SK-N-SH (cell line): ENCODE measurements around the gene LIMK2. TPM values are rescaled to one million over a fixed set of nuclear protein-coding genes. Genes with fewer than 3 reads are reported as not detected.

ENCODE experiments used
- CTCF ChIA-PET: fragments of 300-600, 350-600 bp; formaldehyde crosslinking; extraction: SDS; loops from one replicate; lab custom pipeline; 2021; lab: Yijun Ruan, JAX
- POLR2A ChIA-PET: fragments of 350-600 bp; sonication (Branson Sonifier 250); formaldehyde crosslinking; extraction: SDS; loops from one replicate; lab custom pipeline; 2020; ENCODE audit warnings: antibody characterized with exemption, inconsistent platforms; lab: Yijun Ruan, JAX
- DNase-seq: peaks from one replicate; pipeline ENCODE4 v3.0.0; 2012
- H2AFZ ChIP-seq: fragments of 200-600 bp; sonication (generic); 2 replicates; pipeline ENCODE4 v1.8.1; 2016; ENCODE audit warnings: antibody characterized with exemption, mild to moderate bottlenecking, low read depth
- H3F3A ChIP-seq: fragments of 200-600 bp; sonication (generic); replicated peaks from 2 replicates; pipeline ENCODE3; 2016; ENCODE audit warnings: antibody characterized with exemption, mild to moderate bottlenecking; ENCODE audit not compliant: insufficient read depth
- H3K27ac ChIP-seq, 2 experiments: fragments of 200-500 bp in 1 of 2; fragments of 200-600 bp in 1 of 2; sonication (Bioruptor generic) in 1 of 2; sonication (generic), shearing (Covaris generic) in 1 of 2; 2 replicates each; pipeline versions ENCODE4 v1.5.1 to v1.6.1; 2014 to 2016; ENCODE audit warnings: low read depth in 2 of 2, inconsistent platforms in 1 of 2, low read length in 1 of 2, mild to moderate bottlenecking in 1 of 2, mixed read lengths in 1 of 2
- H3K27me3 ChIP-seq: fragments of 200-600 bp; sonication (generic), shearing (Covaris generic); 2 replicates; pipeline ENCODE4 v1.6.1; 2016; ENCODE audit warnings: mixed run types; ENCODE audit not compliant: insufficient read depth
- H3K36me3 ChIP-seq, 2 experiments: fragments of 200-500 bp in 1 of 2; fragments of 200-600 bp in 1 of 2; sonication (Bioruptor generic) in 1 of 2; sonication (generic) in 1 of 2; replicated peaks in 1 of 2; 2 replicates each; pipeline versions ENCODE3 to v1.5.1; 2014 to 2016; ENCODE audit warnings: low read length in 1 of 2, mild to moderate bottlenecking in 1 of 2; ENCODE audit not compliant: insufficient read depth in 2 of 2, control insufficient read depth in 1 of 2
- H3K4me1 ChIP-seq, 2 experiments: fragments of 200-500 bp in 1 of 2; fragments of 200-600 bp in 1 of 2; sonication (Bioruptor generic) in 1 of 2; sonication (generic), shearing (Covaris generic) in 1 of 2; 2 replicates each; pipeline versions ENCODE4 v1.5.1 to v1.6.1; 2014 to 2016; ENCODE audit warnings: low read depth in 1 of 2, low read length in 1 of 2, mixed run types in 1 of 2; ENCODE audit not compliant: insufficient read depth in 2 of 2, control insufficient read depth in 1 of 2
- H3K4me2 ChIP-seq: fragments of 200-600 bp; sonication (generic), shearing (Covaris generic); 2 replicates; pipeline ENCODE4 v1.6.1; 2017; ENCODE audit warnings: mixed run types
- H3K4me3 ChIP-seq, 2 experiments: fragments of 200-500 bp in 1 of 2; fragments of 200-600 bp in 1 of 2; sonication (Bioruptor generic) in 1 of 2; sonication (generic), shearing (Covaris generic) in 1 of 2; 2 replicates each; pipeline versions ENCODE4 v1.5.1 to v1.8.1; 2014 to 2016; ENCODE audit warnings: low read depth in 2 of 2, inconsistent platforms in 1 of 2, low read length in 1 of 2, mild to moderate bottlenecking in 1 of 2, mixed read lengths in 1 of 2, moderate library complexity in 1 of 2
- H3K79me2 ChIP-seq: fragments of 200-600 bp; sonication (generic); 2 replicates; pipeline ENCODE4 v1.8.1; 2017; ENCODE audit warnings: mild to moderate bottlenecking; ENCODE audit not compliant: insufficient read depth
- H3K9ac ChIP-seq: fragments of 200-600 bp; sonication (generic); 2 replicates; pipeline ENCODE4 v1.6.1; 2017; ENCODE audit warnings: mixed run types
- H3K9me2 ChIP-seq: fragments of 200-600 bp; sonication (generic); 2 replicates; pipeline ENCODE4 v1.6.1; 2017; ENCODE audit warnings: mixed run types
- H3K9me3 ChIP-seq: fragments of 200-600 bp; sonication (generic); 2 replicates; pipeline ENCODE4 v1.6.1; 2017; ENCODE audit warnings: mixed run types, mild to moderate bottlenecking, moderate library complexity
- H4K20me1 ChIP-seq: fragments of 200-600 bp; sonication (generic); 2 replicates; pipeline ENCODE4 v1.6.1; 2017; ENCODE audit warnings: mild to moderate bottlenecking, mixed run types; ENCODE audit not compliant: insufficient read depth
- ELF1 ChIP-seq: IDR thresholded peaks from 2 replicates; pipeline ENCODE4 v1.4.0; 2012
- EP300 ChIP-seq, 2 experiments: IDR thresholded peaks; 2 replicates each; pipeline versions ENCODE4 v1.4.0 to v1.6.1; 2012; ENCODE audit warnings: borderline replicate concordance in 1 of 2, low read depth in 1 of 2, low read length in 1 of 2
- FOSL2 ChIP-seq: IDR thresholded peaks from 2 replicates; pipeline ENCODE4 v1.4.0; 2012; ENCODE audit warnings: low read depth, mild to moderate bottlenecking, moderate library complexity, borderline replicate concordance
- FOXJ3 ChIP-seq: sonication (generic); formaldehyde crosslinking; IDR thresholded peaks from 2 replicates; pipeline ENCODE4 v1.5.1; 2020; ENCODE audit warnings: mild to moderate bottlenecking, missing genetic modification reagents
- FOXM1 ChIP-seq: IDR thresholded peaks from 2 replicates; pipeline ENCODE4 v1.4.0; 2012; ENCODE audit warnings: low read depth, mild to moderate bottlenecking
- GABPA ChIP-seq: IDR thresholded peaks from 2 replicates; pipeline ENCODE4 v1.4.0; 2012; ENCODE audit warnings: low read depth, mild to moderate bottlenecking
- MXI1 ChIP-seq: IDR thresholded peaks from 2 replicates; pipeline ENCODE4 v1.6.1; 2012; ENCODE audit warnings: mild to moderate bottlenecking, low read depth, low read length, improper control_type of control experiment
- NFIC ChIP-seq: IDR thresholded peaks from 2 replicates; pipeline ENCODE4 v1.4.0; 2012; ENCODE audit warnings: borderline replicate concordance
- PBX3 ChIP-seq: IDR thresholded peaks from 2 replicates; pipeline ENCODE4; 2012
- POLR2AphosphoS5 ChIP-seq: IDR thresholded peaks from 2 replicates; pipeline ENCODE4 v1.6.1; 2012; ENCODE audit warnings: low read depth, low read length
- REST ChIP-seq: IDR thresholded peaks from 2 replicates; pipeline ENCODE4 v1.6.1; 2012; ENCODE audit warnings: mild to moderate bottlenecking, low read depth, low read length, moderate library complexity
- RXRA ChIP-seq: IDR thresholded peaks from 2 replicates; pipeline ENCODE4 v1.4.0; 2012; ENCODE audit warnings: low read depth, mild to moderate bottlenecking, borderline replicate concordance
- SIN3A ChIP-seq: IDR thresholded peaks from 2 replicates; pipeline ENCODE4 v1.6.1; 2012; ENCODE audit warnings: low read depth, mild to moderate bottlenecking, low read length, moderate library complexity, borderline replicate concordance
- SMC3 ChIP-seq: IDR thresholded peaks from 2 replicates; pipeline ENCODE4 v1.6.1; 2012; ENCODE audit warnings: low read depth, low read length, improper control_type of control experiment
- TCF12 ChIP-seq: IDR thresholded peaks from 2 replicates; pipeline ENCODE4 v1.4.0; 2012
- TEAD4 ChIP-seq: IDR thresholded peaks from 2 replicates; pipeline ENCODE4 v1.4.0; 2012; ENCODE audit warnings: mild to moderate bottlenecking, borderline replicate concordance; ENCODE audit not compliant: insufficient read depth
- USF2 ChIP-seq: fragments of 150-350 bp; IDR thresholded peaks from 2 replicates; pipeline ENCODE4 v1.6.1; 2017; ENCODE audit warnings: antibody characterized with exemption, low read length, low read depth, borderline replicate concordance
- YY1 ChIP-seq: IDR thresholded peaks from 2 replicates; pipeline ENCODE4 v1.4.0; 2012; ENCODE audit warnings: low read depth, mild to moderate bottlenecking
- WGBS: methylation state at CpG from one replicate; pipeline ENCODE4 v1.1.6; 2017; ENCODE audit warnings: low lambda C conversion rate; 5-methylcytosine and 5-hydroxymethylcytosine counted together
- polyA plus RNA-seq, 3 experiments: library from polyadenylated mRNA; depleted of rRNA; stranded (reverse); fragments of >200 nt; gene quantifications; 2 replicates each; pipeline ENCODE4 v1.2.3, GENCODE V29; 2012

The LIMK2 gene
- polyA plus RNA-seq, 1 of the 3 experiments (the other 2 are of a cell fraction): 9.8 TPM

GRCh38 chr22:31243339-31244045 lies 31.4 kb downstream of the LIMK2 start:
- Histone ChIP-seq H3K9me3 (no peaks in the 10 kb centered on the region), H3F3A (peaks cover 57% of the 10 kb centered on the region), H3K9me2 (no peaks in the 10 kb centered on the region), H3K4me3 (0 out of 4 replicates have a peak overlapping the region, but pooled peaks of 1 of the 2 experiments have one; percentile 29), H3K79me2 (peaks cover 72% of the 10 kb centered on the region), H3K27me3 (no peaks in the 10 kb centered on the region), H3K27ac (peak overlapping the region; percentile 95 to 99), H3K36me3 (no peaks in the 10 kb centered on the region), H3K9ac (peak overlapping the region; percentile 71; the same call in 1 of the 2 replicates), H3K4me1 (peaks cover 36 to 48% of the 10 kb centered on the region in 2 experiments), H3K4me2 (peak overlapping the region; percentile 58), H2AFZ (no peak overlapping the region), H4K20me1 (no peaks in the 10 kb centered on the region)
- TF ChIP-seq SMC3 (no peak), EP300 (IDR thresholded peaks at IDR 0.05; ENCODE audit: borderline replicate concordance in 1 of 2, low read depth in 1 of 2, low read length in 1 of 2) (no peak), NFIC (no peak), YY1 (peak; percentile 50; the same call in 1 of the 2 replicates), FOSL2 (peak; percentile 16; the same call in 1 of the 2 replicates), FOXM1 (no peak), PBX3 (peak; percentile 33; the same call in 1 of the 2 replicates), RXRA (no peak), MXI1 (no peak)
- no peak for DNase-seq
- ChIA-PET CTCF (interaction anchor here (1.1 to 2.8 kb wide), 5 partner anchors 7 to 43 kb away, joined by 3 to 13 read pairs (median 8); partner anchors contain the start of gene LIMK2), POLR2A (interaction anchor here (0.6 to 0.8 kb wide), 2 partner anchors 48 to 135 kb away, joined by 3 read pairs; partner anchors contain the start of gene PIK3IP1)
- WGBS: 53% methylated on average over 5 of the region's 5 CpGs

- no peaks in the 10 kb centered on the region for H3K9me2 ChIP-seq
- peak overlapping the region; percentile 58 for H3K4me2 ChIP-seq
- no peaks in the 10 kb centered on the region for H4K20me1 ChIP-seq
- ChIA-PET POLR2A (interaction anchor here (0.8 kb wide), 1 partner anchor 48 kb away, joined by 3 read pairs; the partner anchor contains the start of gene PIK3IP1), CTCF (interaction anchor here (1.5 to 8.1 kb wide), 4 partner anchors 12 to 33 kb away, joined by 8 to 85 read pairs (median 12); partner anchors contain the start of gene LIMK2)
- H3K27me3 ChIP-seq: no peaks in the 10 kb centered on the region
- peak overlapping the region; percentile 95 to 99 for H3K27ac ChIP-seq
- DNase-seq: peak; percentile 31
- no peaks in the 10 kb centered on the region for H3K9me3 ChIP-seq
- peak overlapping the region; percentile 71; the same call in 1 of the 2 replicates for H3K9ac ChIP-seq
- no peaks in the 10 kb centered on the region for H3K36me3 ChIP-seq
- H3K4me1 ChIP-seq: peaks cover 36 to 56% of the 10 kb centered on the region in 2 experiments
- H3K4me3 ChIP-seq: peak overlapping the region in 1 of 2 experiments; percentile 30; a peak in 1 of 4 replicates
- 10% methylated on average over 9 of the region's 9 CpGs for WGBS
- 0 out of 2 replicates have a peak overlapping the region, but pooled peaks have one; percentile 10 for H2AFZ ChIP-seq
- peaks cover 72% of the 10 kb centered on the region for H3K79me2 ChIP-seq
- peaks cover 55% of the 10 kb centered on the region for H3F3A ChIP-seq
- TF ChIP-seq GABPA (0 out of 2 replicates have a peak, but pooled peaks have one; percentile 16), REST (no peak), TCF12 (peak; percentile 88), FOXJ3 (CRISPR knock-in tag) (no peak), TEAD4 (peak; percentile 92), USF2 (no peak), POLR2AphosphoS5 (peak; percentile 40; the same call in 1 of the 2 replicates), SIN3A (0 out of 2 replicates have a peak, but pooled peaks have one; percentile 12), FOSL2 (peak; percentile 85), ELF1 (0 out of 2 replicates have a peak, but pooled peaks have one; percentile 16), NFIC (peak; percentile 76)
These were observed 32.2 kb downstream of the LIMK2 start for GRCh38 chr22:31244046-31244942.
